Heart right ventricle (tissue), 16 donors: Measurements from ENCODE around the gene ANKS1B. TPM values are rescaled to one million over a fixed set of nuclear protein-coding genes. Genes with fewer than 3 reads are reported as not detected.
"Not testable (repeated sequence)": the region's sequence is repeated elsewhere in the genome, so short reads cannot be mapped to it uniquely, and the experiment has no call there.

Experiments
- ATAC-seq, 8 donors: fragments of 200-7000 bp; cut with Tn5 transposase; one replicate each; pipeline ENCODE4 v1.9.1; 2020; ENCODE audit warnings: mild to moderate bottlenecking in 8 of 8, moderate library complexity in 8 of 8, moderate number of reproducible peaks in 1 of 8
- DNase-seq, 2 donors: peaks; one replicate each; pipeline ENCODE4 v3.0.0-alpha.2; 2020
- H3K27ac ChIP-seq, 10 donors: fragments of 200-600 bp; sonication (generic) in 2 of 10; one replicate each; pipeline versions ENCODE4 v1.5.0 to v1.8.0; 2020 to 2022; ENCODE audit warnings: mild to moderate bottlenecking in 3 of 10
- H3K27me3 ChIP-seq, 7 donors: fragments of 200-600 bp; one replicate each; pipeline ENCODE4 v1.8.0; 2021 to 2022; ENCODE audit warnings: mild to moderate bottlenecking in 2 of 7
- H3K36me3 ChIP-seq, 9 donors: fragments of 200-600 bp; sonication (generic) in 1 of 9; one replicate each; pipeline versions ENCODE4 v1.5.0 to v1.8.0; 2020 to 2022; ENCODE audit warnings: mild to moderate bottlenecking in 2 of 9
- H3K4me1 ChIP-seq, 9 donors: fragments of 200-600 bp; sonication (generic) in 1 of 9; one replicate each; pipeline versions ENCODE4 v1.5.0 to v1.8.0; 2020 to 2022; ENCODE audit warnings: mild to moderate bottlenecking in 4 of 9
- H3K4me3 ChIP-seq, 10 donors: fragments of 200-600 bp; sonication (generic) in 2 of 10; one replicate each; pipeline versions ENCODE4 v1.5.0 to v1.8.0; 2020 to 2022; ENCODE audit warnings: mild to moderate bottlenecking in 7 of 10, moderate library complexity in 2 of 10
- H3K9me3 ChIP-seq, 11 donors: fragments of 200-600 bp in 10 of 11; sonication (generic) in 2 of 11; one replicate each; pipeline versions ENCODE4 v1.5.0 to v1.8.0; 2013 to 2022; ENCODE audit warnings: mild to moderate bottlenecking in 2 of 11, control low read depth in 1 of 11, moderate library complexity in 1 of 11
- WGBS, 2 donors: extraction: QIAGEN DNeasy Blood & Tissue Kit; methylation state at CpG; one replicate each; pipeline ENCODE4 v1.1.7; 2013; ENCODE audit warnings: inconsistent platforms in 1 of 2; 5-methylcytosine and 5-hydroxymethylcytosine counted together
- intact Hi-C, 10 donors: fragments of 100-400 bp; cut with DNase I; formaldehyde crosslinking; loops; one replicate each; pipeline versions ENCODE4 v1.11.1 to v1.14.2; 2022
- polyA plus RNA-seq, 2 donors: library from polyadenylated mRNA; stranded (reverse); fragments of 200-250 nt; gene quantifications; one replicate each; pipeline ENCODE4 v1.2.3, GENCODE V29; 2013
- total RNA-seq, 10 donors: library from RNA; stranded (reverse); fragmentation: NEBNext Ultra II Directional in 3 of 10; extraction: Animal tissue kit (Norgen Biotek cat#: 25700) in 3 of 10; gene quantifications; one replicate each; pipeline versions ENCODE4 v1.2.1 to v1.2.4, GENCODE V29; 2021 to 2023
- TF ChIP-seq, protein P1 (sequence below), 9 donors: fragments of 200-600 bp; sonication (generic) in 2 of 9; IDR thresholded peaks; one replicate each; pipeline versions ENCODE4 v1.5.0 to v1.8.0; 2021 to 2022; ENCODE audit warnings: antibody characterized with exemption in 9 of 9, mild to moderate bottlenecking in 5 of 9, moderate library complexity in 1 of 9
- donor health status: Arrhythmogenic right ventricular cardiomyopathy.
- donor health status: ischemic (EF 13 %, LVEDD 7.1; RV severe dilation, severe dysfunction).
- donor health status: healthy with polysubstance abuse.
- donor health status: DM: no; HTN: yes; CAD: no.
- donor health status: DM: no; HTN: no; CAD: no.
- donor health status: ischemic (EF 25% LVEDD 6.9; RV normal size, moderate dysfunction).
- donor health status: ischemic (EF 25% LVEDD 5.7; RV mildly dilated, moderate dysfunction).
- donor health status: healthy.
- donor health status: DM: yes; HTN: yes; CAD: no.
- donor health status: Ischemic cardiomyopathy.
- donor health status: ischemic (EF 35%, LVEDD 5.7; RV mildly dilated, moderate dysfunction).
- donor health status: nonischemic (EF 11% LVEDD 7.7; RV severe dilation, severe dysfunction).
- donor health status: DM: yes; HTN: yes; CAD: no.
- donor health status: PGD.
- donor health status: ischemic (EF 29% LVEDD 5.4; RV normal size, mild dysfunction).
- donor health status: nonischemic (EF 23%, LVEDD 6.1; RV moderate dilation, normal function).

The ANKS1B gene
- total and polyA plus RNA-seq, 12 donors: 0.58 to 4.8 (median 1.8) TPM

DNA sequence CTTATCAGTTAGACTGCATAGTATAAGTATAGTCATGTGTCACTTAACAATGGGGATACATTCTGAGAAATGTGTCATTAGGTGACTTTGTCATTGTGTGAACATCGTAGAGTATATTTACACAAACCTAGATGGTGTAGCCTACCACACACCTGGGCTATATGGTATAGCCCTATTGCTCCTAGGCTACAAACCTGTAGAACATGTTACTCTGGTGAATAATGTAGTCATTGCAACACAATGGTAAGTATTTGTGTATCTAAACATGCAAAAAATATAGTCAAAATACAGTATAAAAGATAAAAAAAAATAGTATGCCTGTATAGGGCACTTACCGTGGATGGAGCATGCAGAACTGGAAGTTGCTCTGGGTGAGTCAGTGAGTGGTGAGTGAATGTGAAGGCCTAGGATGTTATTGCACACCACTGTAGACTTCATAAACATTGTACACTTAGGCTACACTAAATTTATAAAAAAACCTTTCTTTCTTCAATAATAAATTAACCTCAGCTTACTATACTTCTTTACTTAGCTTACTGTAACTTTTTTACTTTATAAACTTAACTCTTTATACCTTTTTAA is 40.3 kb upstream of the ANKS1B start:
- Histone ChIP-seq H3K9me3 (peaks cover 0 to 12% (median 0%) of the 10 kb centered on the region in 11 donors), H3K36me3 (no peaks in the 10 kb centered on the region), H3K27ac (no peak overlapping the region), H3K27me3 (no peaks in the 10 kb centered on the region), H3K4me3 (no peak overlapping the region), H3K4me1 (no peaks in the 10 kb centered on the region)
- intact Hi-C loops: no loop called here
- DNase-seq: no peak
- 83 to 86% methylated on average over 2 of the region's 2 CpGs for WGBS, 2 donors
- TF ChIP-seq, protein P1, sequence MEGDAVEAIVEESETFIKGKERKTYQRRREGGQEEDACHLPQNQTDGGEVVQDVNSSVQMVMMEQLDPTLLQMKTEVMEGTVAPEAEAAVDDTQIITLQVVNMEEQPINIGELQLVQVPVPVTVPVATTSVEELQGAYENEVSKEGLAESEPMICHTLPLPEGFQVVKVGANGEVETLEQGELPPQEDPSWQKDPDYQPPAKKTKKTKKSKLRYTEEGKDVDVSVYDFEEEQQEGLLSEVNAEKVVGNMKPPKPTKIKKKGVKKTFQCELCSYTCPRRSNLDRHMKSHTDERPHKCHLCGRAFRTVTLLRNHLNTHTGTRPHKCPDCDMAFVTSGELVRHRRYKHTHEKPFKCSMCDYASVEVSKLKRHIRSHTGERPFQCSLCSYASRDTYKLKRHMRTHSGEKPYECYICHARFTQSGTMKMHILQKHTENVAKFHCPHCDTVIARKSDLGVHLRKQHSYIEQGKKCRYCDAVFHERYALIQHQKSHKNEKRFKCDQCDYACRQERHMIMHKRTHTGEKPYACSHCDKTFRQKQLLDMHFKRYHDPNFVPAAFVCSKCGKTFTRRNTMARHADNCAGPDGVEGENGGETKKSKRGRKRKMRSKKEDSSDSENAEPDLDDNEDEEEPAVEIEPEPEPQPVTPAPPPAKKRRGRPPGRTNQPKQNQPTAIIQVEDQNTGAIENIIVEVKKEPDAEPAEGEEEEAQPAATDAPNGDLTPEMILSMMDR (IDR thresholded peaks at IDR 0.05): no peak
- ATAC-seq: no peak

DNA sequence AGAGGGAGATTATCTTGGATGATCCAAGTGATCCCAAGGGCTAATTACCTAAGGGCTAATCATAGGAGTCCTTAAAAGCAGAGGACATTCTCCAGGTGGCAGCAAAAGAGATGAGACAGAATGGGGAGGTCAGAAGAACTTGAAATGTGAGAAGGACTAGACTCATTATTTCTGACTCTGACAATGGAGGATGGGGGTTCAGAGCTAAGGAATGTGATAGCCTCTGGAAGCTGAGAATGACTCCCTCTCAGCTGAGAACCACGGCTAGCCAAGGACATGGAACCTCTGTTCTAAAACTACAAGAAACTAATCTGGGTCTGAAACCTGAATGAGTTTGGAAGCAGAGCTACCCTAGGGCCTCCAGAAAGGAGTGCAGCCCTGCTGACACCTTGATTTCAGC is 35.6 kb upstream of the ANKS1B start:
- Histone ChIP-seq H3K27me3 (no peaks in the 10 kb centered on the region), H3K4me3 (no peak overlapping the region), H3K4me1 (no peaks in the 10 kb centered on the region), H3K36me3 (no peaks in the 10 kb centered on the region), H3K9me3 (peaks cover 0 to 28% (median 0%) of the 10 kb centered on the region in 11 donors), H3K27ac (no peak overlapping the region)
- WGBS, 2 donors: 58 to 69% methylated on average over 1 of the region's 1 CpG
- ATAC-seq: no peak
- TF ChIP-seq, protein P1 (IDR thresholded peaks at IDR 0.05): no peak
- intact Hi-C loops: no loop called here
- no peak for DNase-seq

DNA sequence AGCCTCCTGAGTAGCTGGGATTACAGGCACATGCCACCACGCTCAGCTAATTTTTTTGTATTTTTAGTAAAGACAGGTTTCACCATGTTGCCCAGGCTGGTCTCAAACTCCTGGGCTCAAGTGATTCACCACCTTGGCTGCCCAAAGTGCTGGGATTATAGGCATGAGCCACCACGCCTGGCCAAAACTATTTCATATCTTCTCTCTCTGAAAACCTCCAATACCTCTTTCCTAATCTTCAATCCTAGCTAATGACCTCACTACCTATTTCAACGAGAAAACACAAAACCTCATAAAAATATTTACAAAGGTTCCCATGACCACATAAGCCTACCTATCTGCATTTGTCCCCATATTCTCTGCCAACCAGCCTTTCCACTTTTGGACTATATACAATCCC is 32.3 kb upstream of the ANKS1B start:
- no peak overlapping the region for H3K27ac ChIP-seq
- H3K4me3 ChIP-seq: no peak overlapping the region
- intact Hi-C loops: no loop called here
- no peaks in the 10 kb centered on the region for H3K36me3 ChIP-seq
- 86 to 90% methylated on average over 3 of the region's 3 CpGs for WGBS, 2 donors
- ATAC-seq (no peak), DNase-seq (no peak)
- no peaks in the 10 kb centered on the region for H3K27me3 ChIP-seq
- peaks cover 0 to 30% (median 0%) of the 10 kb centered on the region in 11 donors for H3K9me3 ChIP-seq
- TF ChIP-seq, protein P1 (IDR thresholded peaks at IDR 0.05): no peak
- no peaks in the 10 kb centered on the region for H3K4me1 ChIP-seq

DNA sequence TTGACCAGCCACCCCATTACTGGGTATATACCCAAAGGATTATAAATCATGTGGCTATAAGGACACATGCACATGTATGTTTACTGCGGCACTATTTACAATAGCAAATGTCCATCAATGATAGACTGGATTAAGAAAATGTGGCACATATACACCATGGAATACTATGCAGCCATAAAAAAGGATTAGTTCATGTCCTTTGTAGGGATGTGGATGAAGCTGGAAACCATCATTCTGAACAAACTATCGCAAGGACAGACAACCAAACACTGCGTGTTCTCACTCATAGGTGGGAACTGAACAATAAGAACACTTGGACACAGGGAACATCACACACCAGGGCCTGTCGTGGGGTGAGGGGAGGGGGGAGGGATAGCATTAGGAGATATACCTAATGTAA is 31.6 kb upstream of the ANKS1B start:
- H3K27ac ChIP-seq, H3K4me1 ChIP-seq, H3K27me3 ChIP-seq, H3K36me3 ChIP-seq, ATAC-seq, H3K4me3 ChIP-seq, intact Hi-C loops, DNase-seq: not testable (repeated sequence)
- peaks cover 0 to 26% (median 0%) of the 10 kb centered on the region in 11 donors for H3K9me3 ChIP-seq
- 94 to 95% methylated on average over 4 of the region's 4 CpGs for WGBS, 2 donors

DNA sequence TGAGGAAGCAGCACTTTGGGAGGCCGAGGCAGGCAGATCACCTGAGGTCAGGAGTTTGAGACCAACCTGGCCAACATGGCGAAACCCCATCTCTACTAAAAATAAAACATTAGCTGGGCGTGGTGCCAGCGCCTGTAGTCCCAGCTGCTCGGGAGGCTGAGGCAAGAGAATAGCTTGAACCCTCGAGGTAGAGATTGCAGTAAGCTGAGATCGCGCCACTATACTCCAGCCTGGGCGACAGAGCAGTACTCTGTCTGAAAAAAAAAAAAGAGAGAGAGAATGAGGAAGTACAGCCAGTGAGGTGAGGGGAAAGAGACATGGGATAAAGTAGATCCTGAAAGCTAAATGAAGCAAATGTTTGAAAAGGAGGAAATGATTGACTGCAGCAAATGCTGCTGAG is 21.1 kb upstream of the ANKS1B start:
- H3K4me1 ChIP-seq, intact Hi-C loops: not testable (repeated sequence)
- 60 to 68% methylated on average over 9 of the region's 9 CpGs for WGBS, 2 donors

More for the DNA sequence above, 21.1 kb upstream of the ANKS1B start:
- not testable (repeated sequence) for H3K4me3 ChIP-seq, H3K27me3 ChIP-seq, ATAC-seq, H3K36me3 ChIP-seq, DNase-seq, H3K9me3 ChIP-seq, H3K27ac ChIP-seq
